Measurements from ENCODE around the gene ZNF655.
"Not testable (repeated sequence)": the region's sequence is repeated elsewhere in the genome, so short reads cannot be mapped to it uniquely, and the experiment has no call there.

Gene ZNF655, protein sequence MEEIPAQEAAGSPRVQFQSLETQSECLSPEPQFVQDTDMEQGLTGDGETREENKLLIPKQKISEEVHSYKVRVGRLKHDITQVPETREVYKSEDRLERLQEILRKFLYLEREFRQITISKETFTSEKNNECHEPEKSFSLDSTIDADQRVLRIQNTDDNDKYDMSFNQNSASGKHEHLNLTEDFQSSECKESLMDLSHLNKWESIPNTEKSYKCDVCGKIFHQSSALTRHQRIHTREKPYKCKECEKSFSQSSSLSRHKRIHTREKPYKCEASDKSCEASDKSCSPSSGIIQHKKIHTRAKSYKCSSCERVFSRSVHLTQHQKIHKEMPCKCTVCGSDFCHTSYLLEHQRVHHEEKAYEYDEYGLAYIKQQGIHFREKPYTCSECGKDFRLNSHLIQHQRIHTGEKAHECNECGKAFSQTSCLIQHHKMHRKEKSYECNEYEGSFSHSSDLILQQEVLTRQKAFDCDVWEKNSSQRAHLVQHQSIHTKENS

DNA sequence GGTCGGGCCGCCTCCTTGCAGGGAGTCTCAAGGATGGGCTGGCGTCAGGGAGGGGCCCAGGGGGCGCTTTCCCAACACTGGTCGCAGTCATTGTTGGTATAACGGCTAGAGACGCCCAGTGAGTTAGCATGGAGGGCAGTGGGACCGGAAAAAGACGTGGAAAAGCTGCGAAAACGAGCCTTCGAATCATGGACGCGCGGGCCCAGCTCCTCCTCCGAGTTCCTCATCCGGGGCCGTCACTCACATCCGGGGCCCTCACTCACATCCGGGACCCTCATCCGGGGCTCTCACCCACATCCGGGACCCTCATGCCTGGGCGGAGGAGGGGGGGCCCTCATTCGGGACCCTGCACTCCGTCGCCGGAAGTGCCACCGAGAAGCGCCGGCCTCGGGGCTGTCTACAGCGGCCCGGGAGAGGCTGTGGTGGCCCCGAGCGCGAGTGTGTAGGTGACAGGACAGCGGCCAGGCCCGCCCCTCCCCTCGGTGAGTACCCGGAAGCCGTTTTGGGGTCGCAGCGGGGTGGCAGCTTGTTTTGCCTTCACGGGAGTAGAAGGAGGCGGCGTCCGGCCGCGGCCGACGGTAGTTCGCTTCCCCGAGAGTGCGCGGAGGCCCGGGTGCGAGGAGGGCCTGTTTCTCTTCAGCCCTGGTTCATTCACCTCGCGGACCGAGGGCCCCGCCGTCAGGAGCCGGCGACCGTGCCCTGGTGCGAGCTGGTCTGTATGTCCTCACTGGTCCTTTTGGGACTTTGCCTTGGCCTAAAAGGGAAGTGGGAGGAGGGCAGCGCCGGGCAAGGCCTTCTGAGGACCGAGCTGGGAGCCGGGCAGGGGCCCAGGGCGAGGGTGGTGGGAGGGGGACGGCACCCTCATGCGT lies at the start of gene ZNF655:
Gene ZNF655 (plus strand): TSS at position 337 of the 869 bp plus-strand sequence. CDS start 1,918 bp downstream, outside the sequence.
- DNase-seq (ENCODE audit: low read depth in 2 of 2), result peak; percentile 83 to 88

- no peak for DNase-seq (ENCODE audit: low read depth in 2 of 2)
These were observed 44.4 kb upstream of the ZNF655 start for GRCh38 chr7:99514050-99514449.

GRCh38 chr7:99521399-99521798 lies 37.0 kb upstream of the ZNF655 start:
- DNase-seq (ENCODE audit: low read depth in 2 of 2), result no peak

DNA sequence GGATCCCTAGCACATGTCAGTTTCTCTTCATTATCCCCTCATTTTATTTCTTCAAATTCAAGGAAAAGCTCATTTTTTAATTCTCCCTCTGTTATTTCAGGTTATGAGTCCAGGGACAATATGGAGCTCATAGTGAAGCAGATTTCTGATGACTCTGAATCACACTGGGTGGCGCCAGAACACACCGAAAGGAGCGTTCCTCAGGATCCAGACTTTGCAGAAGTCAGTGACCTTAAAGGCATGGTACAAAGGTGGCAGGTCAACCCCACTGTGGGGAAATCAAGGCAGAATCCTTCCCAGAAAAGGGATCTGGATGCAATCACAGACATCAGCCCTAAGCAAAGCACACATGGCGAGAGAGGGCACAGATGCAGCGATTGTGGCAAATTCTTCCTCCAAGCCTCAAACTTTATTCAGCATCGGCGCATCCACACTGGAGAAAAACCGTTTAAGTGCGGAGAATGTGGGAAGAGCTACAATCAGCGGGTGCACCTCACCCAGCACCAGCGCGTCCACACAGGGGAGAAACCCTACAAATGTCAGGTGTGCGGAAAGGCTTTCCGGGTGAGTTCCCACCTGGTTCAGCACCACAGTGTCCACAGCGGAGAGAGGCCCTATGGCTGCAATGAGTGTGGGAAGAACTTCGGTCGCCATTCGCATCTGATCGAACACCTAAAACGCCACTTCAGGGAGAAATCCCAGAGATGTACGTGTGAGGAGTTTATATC lies 32.6 kb upstream of the ZNF655 start:
- DNase-seq (ENCODE audit: low read depth in 2 of 2), result no peak

DNA sequence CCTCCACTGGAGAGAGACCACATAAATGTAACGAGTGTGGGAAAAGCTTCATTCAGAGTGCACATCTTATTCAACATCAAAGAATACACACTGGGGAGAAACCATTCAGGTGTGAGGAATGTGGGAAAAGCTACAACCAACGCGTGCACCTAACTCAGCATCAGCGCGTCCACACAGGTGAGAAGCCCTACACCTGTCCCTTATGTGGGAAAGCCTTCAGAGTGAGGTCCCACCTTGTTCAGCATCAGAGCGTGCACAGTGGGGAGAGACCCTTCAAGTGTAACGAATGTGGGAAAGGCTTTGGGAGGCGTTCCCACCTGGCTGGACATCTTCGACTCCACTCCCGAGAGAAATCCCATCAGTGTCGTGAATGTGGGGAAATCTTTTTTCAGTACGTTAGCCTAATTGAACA lies 27.1 kb upstream of the ZNF655 start:
- DNase-seq (ENCODE audit: low read depth in 2 of 2), result no peak

DNA sequence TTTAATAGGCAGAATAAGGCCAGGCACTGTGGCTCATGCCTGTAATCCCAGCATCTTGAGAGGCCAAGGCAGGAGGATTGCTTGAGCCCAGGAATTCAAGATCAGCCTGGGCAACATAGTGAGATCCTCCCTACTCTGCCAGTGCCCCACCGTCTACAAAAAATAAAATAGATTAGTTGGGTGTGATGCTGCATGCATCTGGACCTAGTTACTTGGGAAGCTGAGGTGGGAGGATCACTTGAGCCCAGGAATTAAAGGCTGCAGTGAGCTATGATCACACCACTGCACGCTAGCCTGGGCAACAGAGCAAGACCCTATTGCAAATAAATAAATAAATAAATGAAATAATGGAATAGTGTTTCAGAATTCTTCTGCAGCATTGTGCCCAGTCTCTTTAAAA lies 22.8 kb upstream of the ZNF655 start:
- no peak for DNase-seq (ENCODE audit: low read depth in 2 of 2)

- DNase-seq (ENCODE audit: low read depth in 2 of 2), result no peak
These were observed 19.1 kb upstream of the ZNF655 start for GRCh38 chr7:99539213-99539811.

GRCh38 chr7:99540542-99540941 lies 17.9 kb upstream of the ZNF655 start:
- no peak for DNase-seq (ENCODE audit: low read depth in 2 of 2)

DNA sequence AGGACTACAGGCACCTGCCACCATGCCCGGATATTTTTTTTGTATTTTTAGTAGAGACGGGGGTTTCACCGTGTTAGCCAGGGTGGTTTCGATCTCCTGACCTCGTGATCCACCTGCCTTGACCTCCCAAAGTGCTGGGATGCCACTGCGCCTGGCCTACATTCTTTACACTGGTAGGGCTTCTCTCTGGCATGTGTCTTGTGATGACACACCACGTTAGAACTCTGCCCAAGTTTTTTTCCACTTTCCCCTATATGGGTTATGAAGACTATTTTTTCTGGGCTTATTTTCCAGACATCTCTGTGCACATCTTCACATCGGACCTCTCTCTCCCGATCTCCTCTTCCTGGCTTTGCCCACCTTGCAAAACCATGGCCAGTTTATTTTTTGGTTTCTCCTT lies 17.2 kb upstream of the ZNF655 start:
- DNase-seq (ENCODE audit: low read depth in 2 of 2), result no peak

GRCh38 chr7:99543081-99543671 lies 15.3 kb upstream of the ZNF655 start:
- no peak for DNase-seq (ENCODE audit: low read depth in 2 of 2)

DNA sequence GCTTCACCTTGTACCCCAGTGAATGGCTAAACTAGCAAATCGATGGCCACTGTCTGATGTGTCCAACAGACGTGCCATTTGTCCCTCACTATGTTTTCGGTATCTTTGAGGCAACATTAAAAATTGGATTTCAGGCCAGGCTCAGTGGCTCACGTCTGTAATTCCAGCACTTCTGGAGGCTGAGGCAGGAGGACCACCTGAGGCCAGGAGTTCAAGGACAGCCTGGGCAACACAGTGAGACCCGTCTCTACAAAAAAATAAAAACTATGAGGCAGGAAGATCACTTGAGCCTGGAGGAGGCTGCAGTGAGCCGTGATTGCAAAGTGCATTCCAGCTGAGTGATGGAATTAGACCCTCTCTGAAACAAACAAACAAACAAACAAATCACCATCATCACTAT lies 14.5 kb upstream of the ZNF655 start:
- DNase-seq (ENCODE audit: low read depth in 2 of 2), result no peak

GRCh38 chr7:99545308-99545707 lies 13.1 kb upstream of the ZNF655 start:
- DNase-seq (ENCODE audit: low read depth in 2 of 2), result not testable (repeated sequence)

GRCh38 chr7:99549545-99549944 lies 8.9 kb upstream of the ZNF655 start:
- not testable (repeated sequence) for DNase-seq (ENCODE audit: low read depth in 2 of 2)

DNA sequence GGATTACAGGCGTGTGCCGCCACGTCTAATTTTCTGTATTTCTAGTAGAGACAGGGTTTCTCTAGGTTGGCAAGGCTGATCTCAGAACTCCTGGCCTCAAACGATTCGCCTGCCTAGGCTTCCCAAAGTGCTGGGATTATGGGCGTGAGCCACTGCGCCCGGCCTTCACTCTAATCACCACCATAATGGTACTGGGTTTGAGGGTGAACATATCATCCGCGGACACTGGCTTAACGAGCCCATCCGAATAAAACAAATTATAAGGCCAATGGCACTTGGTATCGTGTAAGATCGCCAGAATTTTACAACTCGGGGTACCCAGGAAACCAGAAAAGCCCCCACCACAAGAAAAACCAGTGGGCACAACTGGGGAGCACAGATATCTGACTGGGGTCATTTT lies 7.1 kb upstream of the ZNF655 start:
- no peak for DNase-seq (ENCODE audit: low read depth in 2 of 2)

- DNase-seq (ENCODE audit: low read depth in 2 of 2), result peak; percentile 69 to 81
These were observed 6.5 kb upstream of the ZNF655 start, which contains the start of gene FAM200A for GRCh38 chr7:99551767-99552463. FAM200A (minus strand) TSS chr7:99552114; CDS start chr7:99548407, 3,707 bp downstream.

DNA sequence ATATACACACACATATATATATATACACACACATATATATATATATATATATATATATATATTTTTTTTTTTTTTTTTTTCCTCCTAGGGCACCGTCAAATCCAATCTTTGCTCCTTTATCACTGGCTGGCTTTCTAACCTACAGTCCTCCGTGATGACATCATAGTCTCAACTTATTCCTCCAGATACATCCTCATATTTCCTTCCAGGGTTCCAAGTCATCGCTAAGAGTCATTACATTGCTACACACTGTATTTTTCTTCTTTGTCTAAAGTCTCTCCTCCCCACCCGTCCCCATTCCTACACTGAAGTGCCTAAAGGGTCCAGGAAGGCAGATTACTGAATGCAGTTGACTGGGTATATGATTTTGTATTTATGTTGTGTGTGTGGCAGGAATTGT lies 5.4 kb upstream of the ZNF655 start:
- no peak for DNase-seq (ENCODE audit: low read depth in 2 of 2)

DNA sequence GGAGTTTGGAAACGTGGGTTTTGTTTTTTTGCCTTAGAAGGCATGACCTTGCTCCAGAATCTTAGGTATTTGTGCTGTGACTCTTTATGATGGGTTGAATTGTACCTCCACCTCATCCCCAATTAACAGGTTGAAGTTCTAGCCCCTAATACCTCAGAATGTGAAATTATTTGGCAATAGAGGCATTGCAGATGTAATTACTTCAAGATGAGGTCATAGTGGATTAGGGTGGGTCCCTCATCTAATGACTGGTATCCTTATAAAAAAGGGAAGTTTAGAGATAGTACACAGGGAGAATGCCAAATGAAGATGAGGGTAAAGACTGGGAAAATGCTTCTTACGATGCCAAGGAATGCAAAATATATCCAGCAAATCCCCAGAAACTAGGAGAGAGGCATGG lies 3.5 kb upstream of the ZNF655 start:
- DNase-seq (ENCODE audit: low read depth in 2 of 2), result no peak

DNA sequence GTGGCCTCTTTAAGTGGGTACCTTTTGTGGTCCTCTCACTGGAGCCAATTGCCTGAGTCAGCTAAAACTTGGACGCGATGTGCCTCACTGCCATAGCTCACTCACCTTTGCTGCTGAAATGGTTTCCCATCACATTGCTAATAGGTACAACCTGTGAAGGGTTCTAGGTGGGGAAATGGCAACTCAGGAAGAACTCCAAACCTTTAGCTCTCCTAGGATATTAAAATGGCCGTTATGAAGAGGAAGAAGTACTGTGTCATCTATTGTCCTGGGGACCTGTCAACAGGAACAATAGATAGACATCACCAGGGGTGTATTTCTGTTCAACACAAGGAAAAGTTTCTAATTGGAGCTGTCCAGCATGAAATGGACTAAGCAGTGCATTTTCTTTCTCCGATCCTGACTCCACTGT lies 1.2 kb upstream of the ZNF655 start:
- DNase-seq (ENCODE audit: low read depth in 2 of 2), result no peak

- DNase-seq (ENCODE audit: low read depth in 2 of 2), result no peak
These were observed 519 bp upstream of the ZNF655 start for GRCh38 chr7:99557940-99558305.

DNA sequence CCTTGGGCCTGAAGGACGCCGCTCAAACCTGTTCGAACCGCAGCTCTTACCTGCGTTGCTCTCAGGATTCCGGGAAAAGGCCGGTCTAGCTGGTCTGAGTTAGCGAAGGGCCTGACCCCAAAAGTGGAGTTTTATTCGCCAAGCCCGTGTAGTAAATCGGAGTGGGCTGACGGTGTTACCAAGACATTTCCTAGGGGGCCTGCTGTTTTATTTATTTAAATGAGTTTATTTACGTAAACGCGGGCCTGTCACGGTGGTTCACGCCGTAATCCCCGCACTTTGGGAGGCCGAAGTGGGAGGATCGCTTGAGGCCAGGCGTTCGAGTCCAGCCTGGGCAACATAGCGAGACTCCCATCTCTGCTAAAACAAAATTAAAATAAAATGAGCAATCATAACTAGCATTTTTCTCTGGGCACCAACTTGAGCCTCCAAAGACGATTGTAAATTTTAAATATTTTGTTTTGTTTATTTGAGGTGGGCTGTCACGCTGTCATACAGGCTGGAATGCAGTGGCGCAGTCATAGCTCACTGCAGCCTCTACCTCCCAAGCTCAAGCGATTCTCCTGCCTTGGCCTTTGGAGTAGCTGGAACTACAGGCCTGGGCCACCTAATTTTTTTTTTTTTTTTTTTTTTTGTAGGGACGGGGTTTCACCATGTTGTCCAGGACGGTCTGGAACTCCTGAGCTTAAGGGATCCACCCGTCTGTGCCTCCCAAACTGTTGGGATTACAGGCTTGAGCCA lies 903 bp downstream of the ZNF655 start:
- DNase-seq (ENCODE audit: low read depth in 2 of 2), result no peak
